ENCODE measurements around the gene LIFR. TPM values are rescaled to one million over a fixed set of nuclear protein-coding genes. Genes with fewer than 3 reads are reported as not detected.

Gene LIFR
- total RNA-seq, 1 donor from 2014 or later: 116 TPM

DNA sequence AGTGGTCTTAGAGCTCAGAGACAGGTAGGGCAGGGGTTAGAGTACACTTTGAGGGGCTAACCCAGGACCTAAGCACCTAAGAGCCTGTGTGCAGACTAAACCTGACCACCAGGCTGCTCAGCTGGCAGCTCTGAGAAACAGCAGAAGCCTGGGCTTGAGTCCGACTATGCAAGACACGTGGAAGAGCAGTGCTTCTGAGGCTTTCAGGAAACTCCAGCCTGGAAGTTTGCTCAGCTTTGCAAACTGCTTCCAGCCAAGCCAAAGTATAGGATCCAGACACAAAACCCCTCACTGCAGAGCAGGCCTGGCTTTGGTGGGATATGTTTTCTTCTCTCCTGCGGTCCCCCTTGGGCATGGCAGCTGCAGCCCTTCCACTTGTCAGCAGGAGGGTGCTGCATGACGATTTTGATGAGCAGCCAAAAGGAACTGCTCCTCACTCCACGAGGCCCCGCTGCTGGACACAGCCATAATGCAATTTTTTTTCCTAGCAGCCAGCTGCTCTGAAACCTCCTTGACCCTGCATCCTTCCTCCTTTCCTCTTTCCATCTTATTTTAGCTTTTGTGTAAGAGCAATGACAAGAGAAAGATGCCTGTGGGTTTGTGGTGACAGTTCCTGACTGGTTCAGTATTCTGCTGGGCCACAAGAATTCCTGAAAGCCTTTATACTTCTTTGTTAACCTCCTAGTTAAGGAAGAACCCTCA is 123.1 kb downstream of the LIFR start:
- Histone ChIP-seq H3K4me3 (no peak overlapping the region), H3K4me1 (peaks cover 3 to 7% of the 10 kb centered on the region in 2 donors), H3K9me3 (no peaks in the 10 kb centered on the region), H3K27ac (peak overlapping the region in 1 of 2 donors; percentile 28), H3K27me3 (no peaks in the 10 kb centered on the region), H3K36me3 (no peaks in the 10 kb centered on the region)
- TF ChIP-seq, protein P1, sequence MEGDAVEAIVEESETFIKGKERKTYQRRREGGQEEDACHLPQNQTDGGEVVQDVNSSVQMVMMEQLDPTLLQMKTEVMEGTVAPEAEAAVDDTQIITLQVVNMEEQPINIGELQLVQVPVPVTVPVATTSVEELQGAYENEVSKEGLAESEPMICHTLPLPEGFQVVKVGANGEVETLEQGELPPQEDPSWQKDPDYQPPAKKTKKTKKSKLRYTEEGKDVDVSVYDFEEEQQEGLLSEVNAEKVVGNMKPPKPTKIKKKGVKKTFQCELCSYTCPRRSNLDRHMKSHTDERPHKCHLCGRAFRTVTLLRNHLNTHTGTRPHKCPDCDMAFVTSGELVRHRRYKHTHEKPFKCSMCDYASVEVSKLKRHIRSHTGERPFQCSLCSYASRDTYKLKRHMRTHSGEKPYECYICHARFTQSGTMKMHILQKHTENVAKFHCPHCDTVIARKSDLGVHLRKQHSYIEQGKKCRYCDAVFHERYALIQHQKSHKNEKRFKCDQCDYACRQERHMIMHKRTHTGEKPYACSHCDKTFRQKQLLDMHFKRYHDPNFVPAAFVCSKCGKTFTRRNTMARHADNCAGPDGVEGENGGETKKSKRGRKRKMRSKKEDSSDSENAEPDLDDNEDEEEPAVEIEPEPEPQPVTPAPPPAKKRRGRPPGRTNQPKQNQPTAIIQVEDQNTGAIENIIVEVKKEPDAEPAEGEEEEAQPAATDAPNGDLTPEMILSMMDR (IDR thresholded peaks at IDR 0.05): no peak
- intact Hi-C loops (cut with DNase I): no loop called here
- no peak for DNase-seq (ENCODE audit: low spot score in 2 of 2)

DNA sequence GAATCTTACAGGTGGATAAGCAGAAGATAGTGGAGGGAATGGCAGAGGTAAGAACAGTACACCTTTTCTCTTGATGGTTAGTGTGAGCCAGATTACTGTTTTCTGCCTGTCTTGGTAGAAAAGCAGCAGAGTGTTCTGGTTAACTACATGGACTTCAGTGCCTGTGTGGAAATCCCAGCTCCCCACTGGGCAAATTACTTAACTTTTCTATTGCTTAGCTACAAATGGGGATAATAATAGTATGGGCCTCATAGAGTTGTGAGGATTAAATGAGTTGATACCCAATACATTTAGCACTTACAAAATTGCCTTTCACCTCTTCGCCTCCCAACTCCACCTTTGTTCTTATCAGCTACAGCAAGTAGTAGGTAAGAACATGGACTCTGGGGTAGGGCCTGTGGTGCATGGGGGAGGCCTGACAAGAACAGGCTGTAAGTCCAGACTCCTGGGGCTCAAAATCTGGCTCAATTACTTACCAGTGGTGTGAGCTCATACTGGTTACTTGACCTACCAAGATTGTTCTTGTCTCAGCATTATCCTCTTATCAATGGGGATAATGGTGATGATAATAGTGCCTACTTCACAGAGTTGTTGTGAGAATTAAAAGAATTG is 125.1 kb downstream of the LIFR start:
- intact Hi-C loops (cut with DNase I): no loop called here
- Histone ChIP-seq H3K27me3 (no peaks in the 10 kb centered on the region), H3K4me3 (no peak overlapping the region), H3K36me3 (no peaks in the 10 kb centered on the region), H3K27ac (no peak overlapping the region), H3K4me1 (peaks cover 3 to 7% of the 10 kb centered on the region in 2 donors), H3K9me3 (no peaks in the 10 kb centered on the region)
- TF ChIP-seq, protein P1 (IDR thresholded peaks at IDR 0.05): no peak
- DNase-seq (ENCODE audit: low spot score in 2 of 2): no peak

DNA sequence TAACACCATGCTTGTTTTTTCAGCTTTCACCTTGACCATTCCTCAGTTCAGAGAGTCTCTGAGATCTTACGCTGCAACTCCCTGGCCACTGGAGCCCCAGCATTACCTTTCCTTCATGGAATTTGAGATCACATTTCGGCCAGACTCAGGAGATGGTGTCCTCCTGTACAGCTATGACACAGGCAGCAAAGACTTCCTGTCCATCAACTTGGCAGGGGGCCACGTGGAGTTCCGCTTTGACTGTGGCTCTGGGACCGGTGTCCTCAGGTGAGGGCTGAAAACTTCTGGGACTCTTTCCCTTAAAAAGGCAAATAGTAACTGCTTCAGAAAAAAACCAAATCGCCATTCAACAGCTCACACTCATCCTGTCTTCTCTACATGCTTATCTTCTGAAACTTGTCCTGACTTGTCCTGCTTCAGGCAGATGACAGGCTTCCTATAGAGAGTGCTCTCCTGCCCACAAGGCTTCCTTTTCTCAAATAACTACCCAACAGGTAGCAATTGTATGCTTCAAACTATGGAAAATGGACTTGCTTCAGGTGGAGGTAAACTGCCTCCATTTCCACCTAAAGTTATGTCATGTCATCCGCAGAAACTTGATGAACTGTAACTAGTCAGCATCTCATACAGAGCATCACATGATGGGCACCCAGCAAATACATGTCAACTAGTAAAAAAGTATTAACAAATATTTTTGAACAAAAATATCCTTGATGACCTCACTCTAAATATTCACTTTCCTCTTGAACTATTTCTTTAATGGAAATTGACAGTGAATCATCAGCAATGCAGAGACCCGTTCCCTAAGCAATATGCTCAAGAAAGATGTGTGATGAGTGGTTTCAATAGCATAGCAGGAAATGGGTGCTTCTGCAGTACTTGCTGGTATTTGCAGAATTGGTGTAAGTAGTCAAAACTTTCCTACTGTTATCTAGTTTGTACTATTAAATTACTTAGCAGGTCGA is 129.2 kb downstream of the LIFR start:
- H3K4me3 ChIP-seq: no peak overlapping the region
- no peaks in the 10 kb centered on the region for H3K36me3 ChIP-seq
- intact Hi-C loops (cut with DNase I): no loop called here
- no peak overlapping the region for H3K27ac ChIP-seq
- no peaks in the 10 kb centered on the region for H3K27me3 ChIP-seq
- no peaks in the 10 kb centered on the region for H3K4me1 ChIP-seq
- TF ChIP-seq, protein P1 (IDR thresholded peaks at IDR 0.05): no peak
- no peak for DNase-seq (ENCODE audit: low spot score in 2 of 2)
- no peaks in the 10 kb centered on the region for H3K9me3 ChIP-seq

DNA sequence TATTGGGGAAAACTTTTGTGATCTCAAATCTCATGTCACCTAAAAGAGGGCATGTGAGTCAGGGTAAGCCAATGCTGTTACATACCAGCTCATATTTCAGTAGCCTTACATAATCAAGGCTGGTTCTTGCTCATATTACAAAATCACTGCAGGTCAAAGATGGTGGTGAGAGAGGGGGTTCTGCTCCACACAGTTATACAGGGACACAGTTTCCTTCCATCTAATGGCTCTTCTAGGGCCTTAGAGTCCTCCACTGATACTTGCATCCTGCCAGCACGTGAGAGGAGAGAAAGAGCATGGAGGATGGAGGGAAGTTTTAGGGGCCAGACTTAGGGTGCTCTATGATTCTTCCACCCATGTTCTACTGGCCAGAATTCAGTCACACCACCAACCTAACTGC is 130.0 kb downstream of the LIFR start:
- intact Hi-C loops (cut with DNase I): no loop called here
- Histone ChIP-seq H3K4me1 (no peaks in the 10 kb centered on the region), H3K36me3 (no peaks in the 10 kb centered on the region), H3K9me3 (no peaks in the 10 kb centered on the region), H3K27ac (no peak overlapping the region), H3K27me3 (no peaks in the 10 kb centered on the region), H3K4me3 (no peak overlapping the region)
- no peak for DNase-seq (ENCODE audit: low spot score in 2 of 2)
- TF ChIP-seq, protein P1 (IDR thresholded peaks at IDR 0.05): no peak
